Astrocyte of the cerebellum (primary cell): ENCODE measurements around the gene ACTL6B.

Experiments
- DNase-seq: peaks from one replicate; pipeline ENCODE4 v3.0.0-alpha.2; 2011; ENCODE audit warnings: low read depth
- H3K4me3 ChIP-seq: 2 replicates; pipeline ENCODE4 v1.5.1; 2011; ENCODE audit warnings: mild to moderate bottlenecking, low read depth, low read length, moderate library complexity
- CTCF ChIP-seq: IDR thresholded peaks from 2 replicates; pipeline ENCODE4 v1.5.1; 2012; ENCODE audit warnings: low read length, low read depth, moderate library complexity, mild to moderate bottlenecking; ENCODE audit errors: missing control alignments
- in situ Hi-C: cut with HindIII; loops from 2 replicates; pipeline ENCODE4 v1.10.0; 2017; ENCODE audit warnings: low sequenced_read_pairs

Gene ACTL6B

DNA sequence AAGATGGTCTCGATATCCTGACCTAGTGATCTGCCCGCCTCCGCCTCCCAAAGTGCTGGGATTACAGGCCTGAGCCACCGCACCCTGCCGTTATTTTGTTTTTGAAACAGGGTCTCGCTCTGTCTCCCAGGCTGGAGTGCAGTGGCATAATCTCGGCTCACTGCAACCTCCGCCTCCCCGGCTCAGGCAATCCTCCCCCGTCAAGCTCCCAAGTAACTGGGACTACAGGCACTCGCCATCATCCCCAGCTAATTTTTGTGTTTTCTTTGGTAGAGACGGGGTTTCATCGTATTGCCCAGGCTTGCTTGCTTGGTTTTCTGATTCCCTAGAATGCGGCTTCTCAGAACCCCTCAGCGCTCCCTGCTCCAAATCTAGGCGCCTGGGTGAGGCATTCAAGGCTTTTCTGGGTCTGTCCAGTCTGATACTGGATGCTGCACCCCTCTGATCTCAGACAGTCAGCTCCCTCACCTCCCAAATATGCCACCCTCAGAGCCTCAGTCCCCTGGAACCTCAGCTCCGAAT, 16.2 kb downstream of the ACTL6B start:
- no peak overlapping the region for H3K4me3 ChIP-seq
- DNase-seq: no peak
- no peak for TF ChIP-seq CTCF
- in situ Hi-C loops: no loop called here

GRCh38 chr7:100632951-100633717, 23.1 kb downstream of the ACTL6B start:
- in situ Hi-C loops: no loop called here
- peak; percentile 31 for TF ChIP-seq CTCF
- DNase-seq: no peak
- peak overlapping the region; percentile 34 for H3K4me3 ChIP-seq

GRCh38 chr7:100630066-100630465, 26.2 kb downstream of the ACTL6B start:
- no peak for DNase-seq
- no peak overlapping the region for H3K4me3 ChIP-seq
- TF ChIP-seq CTCF: no peak
- in situ Hi-C loops: no loop called here

DNA sequence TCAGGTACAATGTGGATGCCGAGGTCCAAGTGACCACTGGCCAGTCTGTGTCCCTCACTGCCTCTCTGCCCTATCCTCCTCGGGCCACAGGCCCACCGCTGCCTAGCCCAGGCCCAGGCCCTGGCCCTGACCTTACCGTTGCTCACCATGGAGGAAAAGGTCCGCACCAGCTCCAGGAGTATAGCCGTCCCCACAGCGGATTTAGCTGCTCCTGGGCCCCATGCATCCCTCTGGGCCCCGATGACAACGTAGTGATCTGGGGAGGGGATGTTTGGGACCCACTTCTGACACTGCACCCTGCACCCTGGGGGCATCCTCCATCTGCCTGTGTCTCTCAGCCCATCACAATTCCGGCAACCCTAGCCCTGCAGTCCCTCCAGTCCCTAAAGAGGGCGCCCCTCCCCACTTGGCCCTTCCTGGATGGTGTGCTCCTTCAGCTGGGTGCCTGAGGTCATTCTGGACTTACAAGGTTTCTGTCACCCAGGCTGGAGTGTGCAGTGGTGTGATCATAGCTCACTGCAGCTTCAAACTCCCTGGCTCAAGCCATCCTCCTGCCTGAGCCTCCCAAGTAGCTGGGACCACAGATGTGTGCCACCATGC, 27.0 kb downstream of the ACTL6B start:
- no peak overlapping the region for H3K4me3 ChIP-seq
- peak; percentile 44 for TF ChIP-seq CTCF
- in situ Hi-C loops: no loop called here
- no peak for DNase-seq

GRCh38 chr7:100627238-100627549, 29.1 kb downstream of the ACTL6B start:
- no peak overlapping the region for H3K4me3 ChIP-seq

More at GRCh38 chr7:100627238-100627549, 29.1 kb downstream of the ACTL6B start:
- in situ Hi-C loops: no loop called here
- DNase-seq: no peak
- no peak for TF ChIP-seq CTCF
